Skeletal muscle satellite cell (primary cell): ENCODE measurements around the gene MPP3.
"Not testable (repeated sequence)": the region's sequence is repeated elsewhere in the genome, so short reads cannot be mapped to it uniquely, and the experiment has no call there.

Experiments used
- H3K27me3 ChIP-seq: 2 replicates; pipeline ENCODE4 v1.7.0; 2013; ENCODE audit warnings: low read length; ENCODE audit not compliant: control insufficient read depth, insufficient read depth
- H3K36me3 ChIP-seq: 2 replicates; pipeline ENCODE4 v1.7.0; 2013; ENCODE audit warnings: mild to moderate bottlenecking, control low read depth, low read length; ENCODE audit not compliant: insufficient read depth
- H3K4me1 ChIP-seq: 2 replicates; pipeline ENCODE4 v1.7.0; 2013; ENCODE audit warnings: low read length; ENCODE audit not compliant: control insufficient read depth, insufficient read depth
- H3K4me2 ChIP-seq: 2 replicates; pipeline ENCODE4 v1.7.0; 2013; ENCODE audit warnings: mild to moderate bottlenecking, low read length
- H3K4me3 ChIP-seq: 2 replicates; pipeline ENCODE4 v1.7.0; 2013; ENCODE audit warnings: low read length
- H3K9ac ChIP-seq: 2 replicates; pipeline ENCODE4 v1.7.0; 2013; ENCODE audit warnings: mild to moderate bottlenecking, low read depth, low read length, moderate library complexity
- H3K9me3 ChIP-seq: replicated peaks from 2 replicates; pipeline ENCODE4 v1.7.0; 2013; ENCODE audit warnings: mild to moderate bottlenecking, control low read depth, low read length

The MPP3 gene

DNA sequence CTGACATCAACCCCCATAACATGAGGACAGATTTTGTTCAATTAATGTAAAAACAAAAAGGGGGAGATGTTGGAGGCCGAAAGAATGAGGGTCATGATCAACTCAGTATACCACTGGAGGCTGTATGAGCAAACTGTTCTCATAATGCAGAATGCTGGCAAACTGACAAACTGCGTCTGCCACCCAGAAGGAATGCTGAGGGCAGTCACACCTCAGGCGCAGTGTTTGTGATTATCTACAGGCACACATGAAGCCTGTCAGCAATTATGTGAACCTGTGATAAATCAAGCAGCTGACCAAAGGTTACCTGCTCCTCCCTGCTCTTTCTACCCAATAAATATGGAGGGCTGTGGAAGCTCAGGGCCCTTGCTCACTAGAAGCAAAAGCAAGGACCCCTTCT is 41.3 kb upstream of the MPP3 start:
- Histone ChIP-seq H3K4me3 (no peak overlapping the region), H3K9ac (no peak overlapping the region), H3K9me3 (no peaks in the 10 kb centered on the region), H3K27me3 (peaks cover 52% of the 10 kb centered on the region), H3K4me2 (no peak overlapping the region), H3K36me3 (no peaks in the 10 kb centered on the region), H3K4me1 (no peaks in the 10 kb centered on the region)

DNA sequence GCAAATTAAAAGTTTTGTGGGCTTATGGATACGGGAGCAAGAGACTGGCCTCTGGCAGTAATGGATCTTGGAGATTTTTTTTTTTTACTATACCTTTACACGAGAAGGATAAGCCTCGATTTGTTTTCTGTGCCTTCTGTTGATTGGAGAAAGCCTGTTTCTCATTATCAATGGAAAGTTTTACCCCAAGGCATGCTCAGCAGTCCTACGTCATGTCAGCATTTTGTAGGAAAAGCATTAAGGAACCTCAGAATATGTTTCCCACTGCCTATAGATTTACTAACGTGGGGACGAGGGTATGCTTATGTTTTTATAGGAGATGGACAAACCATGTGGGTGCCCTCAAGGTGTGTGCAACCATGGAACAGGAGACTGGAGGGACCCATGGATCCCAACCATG is 40.9 kb upstream of the MPP3 start:
- H3K9ac ChIP-seq = no peak overlapping the region
- no peak overlapping the region for H3K4me3 ChIP-seq
- H3K4me2 ChIP-seq = no peak overlapping the region
- no peaks in the 10 kb centered on the region for H3K36me3 ChIP-seq
- no peaks in the 10 kb centered on the region for H3K4me1 ChIP-seq
- peaks cover 55% of the 10 kb centered on the region for H3K27me3 ChIP-seq
- H3K9me3 ChIP-seq = no peaks in the 10 kb centered on the region

DNA sequence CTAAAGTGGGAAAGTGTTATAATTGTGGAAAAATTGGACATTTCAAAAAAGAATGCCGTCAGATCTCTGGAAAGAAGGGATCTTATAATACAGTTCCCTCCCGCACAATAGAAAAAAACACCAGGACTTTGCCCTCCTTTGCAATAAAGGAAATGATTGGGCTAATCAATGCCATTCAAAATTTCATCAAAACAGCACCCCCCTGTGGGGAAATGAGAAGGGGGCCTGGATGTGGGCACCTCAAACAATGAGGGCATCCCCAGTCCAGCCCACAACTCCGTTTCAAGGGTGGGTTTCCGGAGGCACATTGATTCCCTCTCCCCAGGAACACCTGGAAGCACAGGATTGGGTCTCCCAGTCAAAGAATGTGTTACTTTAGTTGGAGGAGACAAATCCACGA is 40.1 kb upstream of the MPP3 start:
- no peak overlapping the region for H3K9ac ChIP-seq
- no peak overlapping the region for H3K4me2 ChIP-seq
- peaks cover 60% of the 10 kb centered on the region for H3K27me3 ChIP-seq
- H3K4me1 ChIP-seq = no peaks in the 10 kb centered on the region
- no peak overlapping the region for H3K4me3 ChIP-seq
- no peaks in the 10 kb centered on the region for H3K36me3 ChIP-seq
- H3K9me3 ChIP-seq = no peaks in the 10 kb centered on the region

DNA sequence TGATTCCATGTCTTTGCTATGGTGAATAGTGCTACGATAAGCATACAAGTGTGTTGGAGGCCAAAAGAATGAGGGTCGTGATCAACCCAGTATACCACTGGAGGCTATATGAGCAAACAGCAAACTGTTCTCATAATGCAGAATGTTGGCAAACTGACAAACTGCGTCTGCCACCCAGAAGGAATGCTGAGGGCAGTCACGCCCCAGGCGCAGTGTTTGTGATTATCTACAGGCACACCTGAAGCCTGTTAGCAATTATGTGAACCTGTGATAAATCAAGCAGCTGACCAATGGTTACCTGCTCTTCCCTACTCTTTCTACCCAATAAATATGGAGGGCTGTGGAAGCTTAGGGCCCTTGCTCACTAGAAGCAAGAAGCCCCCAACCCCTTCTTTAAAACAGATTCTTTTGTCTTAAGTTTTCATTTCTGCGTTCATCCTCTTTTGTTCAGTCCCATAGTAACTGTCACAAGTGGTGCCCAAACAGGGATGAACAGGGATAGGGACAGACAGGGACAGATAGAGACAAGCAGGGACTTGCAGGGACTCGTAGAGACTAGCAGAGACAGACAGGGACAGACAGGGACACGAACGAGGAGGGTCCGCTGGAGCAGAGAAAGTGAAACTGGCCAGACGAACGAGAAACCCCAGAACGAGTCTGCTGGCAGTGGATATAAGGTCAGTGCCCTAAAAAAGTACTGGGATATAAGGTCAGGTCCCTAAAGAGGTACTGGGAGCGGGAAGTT is 39.2 kb upstream of the MPP3 start:
- H3K27me3 ChIP-seq = peaks cover 69% of the 10 kb centered on the region
- H3K4me2 ChIP-seq = no peak overlapping the region
- H3K9ac ChIP-seq = no peak overlapping the region
- no peak overlapping the region for H3K4me3 ChIP-seq
- no peaks in the 10 kb centered on the region for H3K36me3 ChIP-seq
- H3K4me1 ChIP-seq = no peaks in the 10 kb centered on the region
- H3K9me3 ChIP-seq = no peaks in the 10 kb centered on the region

DNA sequence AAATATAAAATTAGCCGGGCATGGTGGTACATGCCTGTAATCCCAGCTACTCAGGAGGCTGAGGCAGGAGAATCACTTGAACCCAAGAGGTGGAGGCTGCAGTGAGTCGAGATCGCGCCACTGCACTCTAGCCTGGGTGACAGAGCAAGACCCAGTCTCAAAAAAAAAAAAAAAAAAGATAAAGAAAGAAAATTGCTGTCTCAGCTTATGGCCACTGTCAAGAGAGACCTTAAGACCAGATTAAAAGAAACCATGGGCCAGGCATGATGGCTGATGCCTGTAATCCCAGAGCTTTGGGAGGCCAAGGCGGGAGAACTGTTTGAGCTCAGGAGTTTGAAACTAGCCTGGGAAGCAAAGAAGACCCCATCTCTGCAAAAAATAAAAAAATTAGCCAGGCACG is 36.1 kb upstream of the MPP3 start:
- H3K9ac ChIP-seq, H3K9me3 ChIP-seq, H3K36me3 ChIP-seq, H3K4me2 ChIP-seq, H3K4me3 ChIP-seq, H3K4me1 ChIP-seq: not testable (repeated sequence)
- H3K27me3 ChIP-seq = peaks cover 77% of the 10 kb centered on the region

DNA sequence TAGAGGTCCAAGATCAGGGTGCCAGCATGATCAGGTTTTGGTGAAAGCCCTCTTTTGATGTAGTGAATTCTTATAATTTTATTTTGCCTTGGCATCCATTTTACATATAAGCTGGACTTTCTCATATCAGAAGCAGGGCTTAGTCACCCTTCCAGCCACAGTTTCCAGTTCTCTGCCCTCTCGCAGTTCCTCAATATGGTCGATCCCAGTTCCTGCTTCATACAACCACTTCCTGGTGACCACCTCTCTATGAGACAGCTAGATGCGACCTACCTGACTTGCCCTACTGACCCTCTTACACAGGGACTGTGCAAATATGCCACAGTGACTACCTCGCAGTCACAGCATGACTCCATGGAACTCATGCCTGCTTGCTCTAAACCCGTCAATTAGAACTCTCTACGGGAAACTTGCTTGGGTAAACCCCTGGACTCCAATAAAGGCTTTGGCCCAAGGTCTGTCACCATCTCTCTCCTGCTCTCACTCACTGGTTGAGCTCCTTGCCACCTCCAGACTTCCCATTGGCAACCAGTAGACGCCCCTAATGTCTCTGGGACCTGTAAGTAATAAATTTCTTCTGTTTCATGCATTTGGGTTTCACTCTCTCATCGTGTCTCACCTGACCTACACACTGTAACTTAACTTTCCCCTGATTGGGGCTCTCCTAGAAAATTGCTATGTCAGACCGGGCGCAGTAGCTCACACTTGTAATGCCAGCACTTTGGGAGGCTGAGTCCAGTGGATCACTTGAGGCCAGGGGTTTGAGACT is 35.5 kb upstream of the MPP3 start:
- Histone ChIP-seq H3K4me1 (no peaks in the 10 kb centered on the region), H3K4me2 (no peak overlapping the region), H3K4me3 (no peak overlapping the region), H3K9me3 (no peaks in the 10 kb centered on the region), H3K36me3 (no peaks in the 10 kb centered on the region), H3K9ac (no peak overlapping the region), H3K27me3 (peaks cover 77% of the 10 kb centered on the region)

DNA sequence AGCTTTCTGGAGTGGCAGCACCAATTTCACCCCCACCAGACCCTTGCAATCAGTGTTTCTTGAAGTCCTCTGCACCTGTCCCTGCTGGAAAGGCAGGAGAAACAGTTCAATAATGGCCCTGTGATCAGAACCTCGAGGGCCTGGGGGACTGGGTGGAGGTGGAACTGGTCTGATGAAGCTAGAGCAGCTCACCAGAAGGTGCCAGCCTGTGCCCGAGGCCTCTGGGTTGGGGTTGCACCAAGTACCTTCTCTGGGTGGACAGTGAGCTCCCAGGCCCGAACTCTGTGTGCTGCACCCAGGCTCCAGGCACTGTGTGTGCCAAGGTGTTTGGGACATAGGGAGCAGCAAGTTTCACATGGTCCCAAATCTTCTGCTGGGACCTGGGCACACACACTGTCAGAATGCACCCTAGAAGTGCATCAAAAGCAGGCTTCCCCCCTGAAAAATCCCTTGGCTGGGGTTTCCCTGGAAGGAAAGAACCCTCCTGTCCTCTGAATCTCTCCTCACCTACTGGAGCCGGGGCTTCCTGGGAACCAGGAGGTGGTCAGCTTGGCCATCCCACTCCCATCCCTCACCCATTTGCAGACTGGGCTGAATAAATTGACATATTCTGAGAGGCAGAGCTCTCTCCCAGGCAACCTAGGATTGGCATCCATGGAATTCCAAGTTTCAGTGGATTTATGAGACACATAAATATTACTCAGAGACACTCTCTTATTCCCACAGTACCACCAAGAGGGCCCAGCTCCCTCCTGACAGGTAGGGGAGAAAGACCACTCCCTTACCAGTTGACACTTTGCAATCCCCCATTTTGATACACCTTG is 31.4 kb upstream of the MPP3 start:
- H3K9me3 ChIP-seq = no peaks in the 10 kb centered on the region
- peaks cover 80% of the 10 kb centered on the region for H3K27me3 ChIP-seq
- H3K4me1 ChIP-seq = no peaks in the 10 kb centered on the region
- no peak overlapping the region for H3K9ac ChIP-seq
- no peak overlapping the region for H3K4me3 ChIP-seq
- no peaks in the 10 kb centered on the region for H3K36me3 ChIP-seq
- no peak overlapping the region for H3K4me2 ChIP-seq

DNA sequence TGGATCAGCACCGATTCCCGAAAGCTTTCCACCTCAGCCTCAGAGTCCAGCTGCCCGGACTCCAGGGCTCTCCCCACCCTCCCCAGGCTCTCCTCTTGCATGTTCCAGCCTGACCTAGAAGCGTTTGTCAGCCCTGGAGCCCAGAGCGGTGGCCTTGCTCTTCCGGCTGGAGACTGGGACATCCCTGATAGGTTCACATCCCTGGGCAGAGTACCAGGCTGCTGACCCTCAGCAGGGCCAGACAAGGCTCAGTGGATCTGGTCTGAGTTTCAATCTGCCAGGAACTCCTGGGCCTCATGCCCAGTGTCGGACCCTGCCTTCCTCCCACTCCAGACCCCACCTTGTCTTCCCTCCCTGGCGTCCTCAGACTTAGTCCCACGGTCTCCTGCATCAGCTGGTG is 29.0 kb upstream of the MPP3 start:
- Histone ChIP-seq H3K4me3 (no peak overlapping the region), H3K4me2 (no peak overlapping the region), H3K9ac (no peak overlapping the region), H3K4me1 (no peaks in the 10 kb centered on the region), H3K36me3 (no peaks in the 10 kb centered on the region), H3K27me3 (peaks cover 84% of the 10 kb centered on the region), H3K9me3 (no peaks in the 10 kb centered on the region)

DNA sequence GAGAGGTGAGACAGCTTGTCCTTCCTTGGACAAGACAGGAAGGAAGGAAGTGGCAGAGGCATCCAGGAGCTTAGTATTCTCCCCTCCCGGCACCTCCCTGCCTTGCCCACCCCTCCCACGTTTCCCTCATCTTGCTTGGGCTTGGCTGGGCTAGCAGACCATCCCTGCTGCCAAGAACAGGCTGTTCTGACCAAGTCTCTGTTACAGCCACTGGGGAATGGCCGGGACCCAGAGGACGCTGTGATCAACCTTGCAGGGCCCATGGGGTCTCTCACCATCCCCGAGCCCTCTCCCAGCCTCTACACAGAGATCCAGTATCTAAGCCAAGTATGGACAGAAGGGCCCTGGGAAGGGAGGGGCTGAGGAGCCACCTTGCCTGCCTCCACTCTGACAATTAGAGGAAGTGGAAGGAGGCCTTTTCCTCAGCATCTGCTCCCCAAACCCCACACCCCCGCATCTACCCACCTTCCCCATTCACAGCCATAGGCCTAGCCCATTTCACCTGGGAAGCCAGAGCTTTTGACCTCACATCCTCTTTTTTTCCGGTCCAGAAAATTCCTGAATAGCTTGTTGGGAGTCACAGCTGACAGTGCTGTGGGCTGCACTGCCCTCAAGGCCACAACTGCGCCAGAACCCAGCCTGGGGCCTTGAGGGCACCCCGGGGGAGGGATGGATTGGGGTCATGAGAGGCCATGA is 28.1 kb upstream of the MPP3 start:
- H3K9ac ChIP-seq = no peak overlapping the region

DNA sequence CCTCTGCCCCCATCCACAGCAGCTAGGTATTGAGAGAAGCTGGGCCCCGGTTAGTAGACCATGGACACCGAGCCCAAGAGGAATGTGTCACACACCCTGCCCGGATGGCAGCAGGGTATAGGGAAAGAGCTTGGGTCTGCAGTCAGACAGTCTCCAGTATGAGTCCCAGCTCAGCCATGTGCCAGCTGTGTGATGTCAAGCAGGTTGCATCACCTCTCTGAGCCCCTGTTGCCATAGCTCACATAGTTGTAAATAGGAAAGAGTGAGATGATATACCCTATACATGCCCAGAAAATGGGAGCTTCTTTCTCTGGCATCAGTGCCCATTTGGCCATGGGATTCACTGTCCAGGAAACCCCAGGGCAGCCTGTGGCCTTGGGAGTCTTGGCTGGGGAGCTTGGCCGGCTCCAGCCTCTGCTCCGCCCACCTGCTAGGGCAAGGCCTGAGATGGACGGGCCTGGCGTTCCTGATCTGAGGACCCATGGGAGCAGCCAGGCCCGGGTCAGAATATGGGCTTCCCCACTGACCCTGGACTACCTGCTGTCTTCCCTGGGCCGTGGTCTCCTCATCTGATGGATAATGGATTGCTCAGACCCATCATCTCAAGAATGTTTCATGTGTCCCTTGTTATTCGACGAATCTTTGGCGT is 27.3 kb upstream of the MPP3 start:
- H3K27me3 ChIP-seq = peaks cover 86% of the 10 kb centered on the region
- H3K4me2 ChIP-seq = no peak overlapping the region
- H3K4me3 ChIP-seq = no peak overlapping the region
- H3K4me1 ChIP-seq = no peaks in the 10 kb centered on the region
- no peaks in the 10 kb centered on the region for H3K9me3 ChIP-seq
- H3K36me3 ChIP-seq = no peaks in the 10 kb centered on the region
- H3K9ac ChIP-seq = no peak overlapping the region

More for the DNA sequence above, 28.1 kb upstream of the MPP3 start:
- no peaks in the 10 kb centered on the region for H3K4me1 ChIP-seq
- no peak overlapping the region for H3K4me2 ChIP-seq
- peaks cover 86% of the 10 kb centered on the region for H3K27me3 ChIP-seq
- H3K36me3 ChIP-seq = no peaks in the 10 kb centered on the region
- H3K4me3 ChIP-seq = no peak overlapping the region
- H3K9me3 ChIP-seq = no peaks in the 10 kb centered on the region
